IMR-90 (cell line): ENCODE data around the gene HLX. TPM values are rescaled to one million over a fixed set of nuclear protein-coding genes. Genes with fewer than 3 reads are reported as not detected.

ENCODE experiments used
- ATAC-seq: fragments of 200-7000 bp; cut with Tn5 transposase; 2 replicates; pipeline ENCODE4 v1.9.1; 2020; ENCODE audit warnings: low read depth, mild to moderate bottlenecking, moderate library complexity
- BruUV-seq: library from RNA; stranded (reverse); fragments of 400-500 nt; replicated peaks from 2 replicates; lab custom pipeline; 2021; lab: Mats Ljungman, UMichigan
- CTCF ChIA-PET: fragments of 300-600 bp; formaldehyde crosslinking; extraction: SDS; loops from one replicate; lab custom pipeline; 2021; ENCODE audit warnings: antibody characterized with exemption; lab: Yijun Ruan, JAX
- POLR2A ChIA-PET: fragments of 300-600 bp; sonication (Branson Sonifier 250); formaldehyde crosslinking; loops from one replicate; lab custom pipeline; 2022; ENCODE audit warnings: antibody characterized with exemption; ENCODE audit not compliant: unreplicated experiment; lab: Charles Lee
- DNase-seq: peaks from one replicate; pipeline ENCODE4 v3.0.0; 2013
- H2AFZ ChIP-seq: replicated peaks from 2 replicates; pipeline ENCODE3; 2013; ENCODE audit warnings: low read length, mild to moderate bottlenecking; ENCODE audit not compliant: poor library complexity
- H2AK5ac ChIP-seq: 2 replicates; pipeline ENCODE4 v1.6.1; 2013; ENCODE audit warnings: low read depth, low read length, inconsistent platforms
- H2AK9ac ChIP-seq: replicated peaks from 2 replicates; pipeline ENCODE3; 2013; ENCODE audit warnings: mild to moderate bottlenecking, low read depth, low read length, moderate library complexity; ENCODE audit not compliant: poor library complexity
- H2BK120ac ChIP-seq: 2 replicates; pipeline ENCODE4 v1.6.1; 2013; ENCODE audit warnings: low read depth, low read length, inconsistent platforms
- H2BK15ac ChIP-seq: 3 replicates; pipeline ENCODE4 v1.6.1; 2013; ENCODE audit warnings: low read depth, low read length, inconsistent platforms
- H2BK20ac ChIP-seq: 2 replicates; pipeline ENCODE4 v1.6.1; 2013; ENCODE audit warnings: low read depth, mild to moderate bottlenecking, inconsistent platforms, low read length, moderate library complexity
- H2BK5ac ChIP-seq: 2 replicates; pipeline ENCODE4 v1.6.1; 2013; ENCODE audit warnings: mild to moderate bottlenecking, low read depth, low read length, inconsistent platforms; ENCODE audit not compliant: poor library complexity, severe bottlenecking
- H3K14ac ChIP-seq: replicated peaks from 2 replicates; pipeline ENCODE4 v1.6.1; 2013; ENCODE audit warnings: low read depth, low read length, inconsistent platforms
- H3K18ac ChIP-seq: 2 replicates; pipeline ENCODE4 v1.6.1; 2013; ENCODE audit warnings: low read depth, low read length, control low read depth
- H3K23ac ChIP-seq: 2 replicates; pipeline ENCODE4 v1.6.1; 2013; ENCODE audit warnings: low read depth, low read length, inconsistent platforms
- H3K27ac ChIP-seq: 2 replicates; pipeline ENCODE4 v1.5.1; 2013; ENCODE audit warnings: mild to moderate bottlenecking, control low read depth, low read length; ENCODE audit not compliant: insufficient read depth
- H3K27me3 ChIP-seq: 2 replicates; pipeline ENCODE4 v1.6.1; 2013; ENCODE audit warnings: low read length; ENCODE audit not compliant: control insufficient read depth, insufficient read depth
- H3K36me3 ChIP-seq: 2 replicates; pipeline ENCODE4 v1.6.1; 2013; ENCODE audit warnings: low read length, mixed read lengths; ENCODE audit not compliant: control insufficient read depth, insufficient read depth
- H3K4ac ChIP-seq: 2 replicates; pipeline ENCODE4 v1.6.1; 2013; ENCODE audit warnings: low read depth, low read length, inconsistent platforms
- H3K4me1 ChIP-seq: 2 replicates; pipeline ENCODE4 v1.6.1; 2013; ENCODE audit warnings: low read length, mixed read lengths; ENCODE audit not compliant: control insufficient read depth, insufficient read depth
- H3K4me2 ChIP-seq: 2 replicates; pipeline ENCODE4 v1.6.1; 2013; ENCODE audit warnings: low read depth, mild to moderate bottlenecking, control low read depth, low read length, moderate library complexity
- H3K4me3 ChIP-seq: 2 replicates; pipeline ENCODE4 v1.5.1; 2013; ENCODE audit warnings: low read depth, mild to moderate bottlenecking, control low read depth, low read length, moderate library complexity; ENCODE audit not compliant: insufficient read depth
- H3K56ac ChIP-seq: 2 replicates; pipeline ENCODE4 v1.6.1; 2013; ENCODE audit warnings: low read length, inconsistent platforms; ENCODE audit not compliant: insufficient read depth; ENCODE audit errors: extremely low read depth
- H3K79me1 ChIP-seq, 2 experiments: 2 replicates each; pipeline ENCODE4 v1.6.1; 2013; ENCODE audit warnings: low read length in 2 of 2, inconsistent platforms in 1 of 2, low read depth in 1 of 2
- H3K9ac ChIP-seq: 2 replicates; pipeline ENCODE4 v1.6.1; 2013; ENCODE audit warnings: low read depth, low read length, control low read depth
- H3K9me1 ChIP-seq: 2 replicates; pipeline ENCODE4 v1.6.1; 2013; ENCODE audit warnings: low read length, inconsistent platforms; ENCODE audit not compliant: insufficient read depth
- H3K9me3 ChIP-seq: 2 replicates; pipeline ENCODE4 v1.6.1; 2013; ENCODE audit warnings: low read length; ENCODE audit not compliant: control insufficient read depth, insufficient read depth
- H4K20me1 ChIP-seq: 2 replicates; pipeline ENCODE4 v1.6.1; 2013; ENCODE audit warnings: low read length, inconsistent platforms; ENCODE audit not compliant: insufficient read depth
- H4K5ac ChIP-seq: 2 replicates; pipeline ENCODE4 v1.6.1; 2013; ENCODE audit warnings: mild to moderate bottlenecking, low read depth, low read length, control low read depth
- H4K8ac ChIP-seq, 2 experiments: 2 replicates each; pipeline ENCODE4 v1.6.1; 2013; ENCODE audit warnings: low read depth in 2 of 2, low read length in 2 of 2, control low read depth in 1 of 2, inconsistent platforms in 1 of 2
- H4K91ac ChIP-seq: 2 replicates; pipeline ENCODE4 v1.6.1; 2013; ENCODE audit warnings: low read depth, low read length, inconsistent platforms; ENCODE audit not compliant: insufficient read depth
- BHLHE40 ChIP-seq: fragments of 150-350 bp; IDR thresholded peaks from 2 replicates; pipeline ENCODE4 v1.6.1; 2016; ENCODE audit warnings: mild to moderate bottlenecking, low read depth, low read length
- CEBPB ChIP-seq: IDR thresholded peaks from 2 replicates; pipeline ENCODE4 v1.6.1; 2012; ENCODE audit warnings: low read depth, low read length, improper control_type of control experiment
- CHD1 ChIP-seq: IDR thresholded peaks from 2 replicates; pipeline ENCODE4 v1.6.1; 2012; ENCODE audit warnings: low read depth, low read length, improper control_type of control experiment
- CTCF ChIP-seq: conservative IDR thresholded peaks from 2 replicates; pipeline ENCODE4 v1.5.1; 2012; ENCODE audit warnings: mild to moderate bottlenecking, low read depth, low read length, improper control_type of control experiment
- FOS ChIP-seq: fragments of 150-350 bp; IDR thresholded peaks from 2 replicates; pipeline ENCODE4 v1.6.1; 2016; ENCODE audit warnings: low read depth, low read length
- MAFK ChIP-seq: IDR thresholded peaks from 2 replicates; pipeline ENCODE4 v1.6.1; 2012; ENCODE audit warnings: low read depth, low read length, improper control_type of control experiment
- MAZ ChIP-seq: IDR thresholded peaks from 2 replicates; pipeline ENCODE4 v1.6.1; 2012; ENCODE audit warnings: low read depth, mild to moderate bottlenecking, low read length, improper control_type of control experiment, moderate library complexity, borderline replicate concordance
- MXI1 ChIP-seq: IDR thresholded peaks from 2 replicates; pipeline ENCODE4 v1.6.1; 2012; ENCODE audit warnings: low read depth, mild to moderate bottlenecking, low read length, moderate library complexity, borderline replicate concordance
- NFE2L2 ChIP-seq: fragments of 150-350 bp; IDR thresholded peaks from 2 replicates; pipeline ENCODE4 v1.6.1; 2016; ENCODE audit warnings: low read depth, mild to moderate bottlenecking, low read length
- POLR2A ChIP-seq: IDR thresholded peaks from 2 replicates; pipeline ENCODE4 v1.6.1; 2012; ENCODE audit warnings: mild to moderate bottlenecking, low read depth, low read length
- RAD21 ChIP-seq: IDR thresholded peaks from 2 replicates; pipeline ENCODE4 v1.6.1; 2012; ENCODE audit warnings: low read length, improper control_type of control experiment
- RCOR1 ChIP-seq: IDR thresholded peaks from 2 replicates; pipeline ENCODE4 v1.6.1; 2012; ENCODE audit warnings: mild to moderate bottlenecking, low read length, improper control_type of control experiment; ENCODE audit not compliant: insufficient replicate concordance
- RFX5 ChIP-seq: IDR thresholded peaks from 2 replicates; pipeline ENCODE4 v1.8.0; 2012; ENCODE audit warnings: low read depth, mild to moderate bottlenecking, low read length, moderate library complexity
- SMC3 ChIP-seq: fragments of 150-350 bp; IDR thresholded peaks from 2 replicates; pipeline ENCODE4 v1.6.1; 2016; ENCODE audit warnings: low read depth, mild to moderate bottlenecking, antibody characterized with exemption, low read length, moderate library complexity
- WGBS, 2 experiments: methylation state at CpG; one replicate each; pipeline versions ENCODE4 v1.1.5 to v1.1.7; 2013; ENCODE audit warnings: missing lambda C conversion rate in 2 of 2; ENCODE audit not compliant: insufficient read length in 1 of 2; ENCODE audit errors: extremely low coverage in 2 of 2; 5-methylcytosine and 5-hydroxymethylcytosine counted together
- dilution Hi-C: fragments of 300-500 bp; cut with HindIII; formaldehyde crosslinking; loops from one replicate; pipeline ENCODE4 v1.14.3; 2018; ENCODE audit warnings: low sequenced_read_pairs; ENCODE audit not compliant: unreplicated experiment
- in situ Hi-C: fragments of 300-500 bp; cut with MboI; formaldehyde crosslinking; loops from 3 replicates; pipeline ENCODE4 v1.14.3; 2019; ENCODE audit warnings: low sequenced_read_pairs, inconsistent platforms, mixed read lengths
- intact Hi-C: fragments of 100-400 bp; cut with micrococcal nuclease; formaldehyde crosslinking; loops from 2 replicates; pipeline ENCODE4 v1.10.0; 2022
- polyA plus RNA-seq, 3 experiments: library from polyadenylated mRNA; depleted of rRNA; stranded (reverse); fragments of >200 nt; gene quantifications; 2 replicates each; pipeline ENCODE4 v1.2.3, GENCODE V29; 2012; ENCODE audit warnings: low replicate concordance in 1 of 3
- total RNA-seq: library from RNA; depleted of rRNA; stranded (reverse); fragments of >200 nt; gene quantifications from 2 replicates; pipeline ENCODE4 v1.2.3, GENCODE V29; 2012
- TF ChIP-seq, protein P1 (sequence below): fragments of 150-350 bp; IDR thresholded peaks from 2 replicates; pipeline ENCODE4 v1.6.1; 2017; ENCODE audit warnings: mild to moderate bottlenecking, antibody characterized with exemption, low read length, low read depth
- TF ChIP-seq, protein P2 (sequence below): fragments of 150-350 bp; IDR thresholded peaks from 2 replicates; pipeline ENCODE4 v1.6.1; 2016; ENCODE audit warnings: low read depth, mild to moderate bottlenecking, low read length, moderate library complexity, borderline replicate concordance

Gene HLX
- total and polyA plus RNA-seq, 2 of the 4 experiments (the other 2 are of a cell fraction), result 4.3 to 6.1 TPM

DNA sequence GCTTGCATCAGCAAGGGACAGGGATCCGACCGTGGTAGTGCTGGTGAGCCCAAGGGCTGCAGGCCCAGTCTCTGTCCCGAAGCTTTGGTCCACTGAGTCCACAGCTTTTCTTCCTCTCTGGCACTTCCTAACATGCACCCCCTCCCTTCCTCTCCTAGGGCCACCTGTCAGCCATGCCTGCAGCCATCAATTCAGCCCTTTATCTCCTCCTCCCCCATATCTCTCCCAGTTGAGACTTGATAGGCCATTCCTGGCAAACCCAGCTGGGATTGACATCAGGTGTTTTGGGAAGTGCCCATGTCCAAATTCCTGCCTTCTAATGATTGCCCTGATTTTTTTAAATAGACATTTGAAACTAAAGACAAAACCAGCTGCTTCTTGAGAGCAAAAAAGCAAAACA is 25.6 kb downstream of the HLX start:
- H3K27me3 ChIP-seq, result 0 out of 2 replicates have a peak, but pooled peaks cover 2% of the 10 kb centered on the region
- ATAC-seq, result no peak
- 87% methylated on average over 3 of the region's 3 CpGs; no CpG with 5 or more reads in 1 of the 2 experiments for whole genome bisulfite sequencing, 2 experiments
- no TSS peak for BruUV-seq
- no peaks in the 10 kb centered on the region for H3K9me3 ChIP-seq
- H4K91ac ChIP-seq, result no peak overlapping the region
- H3K27ac ChIP-seq, result no peak overlapping the region
- in situ Hi-C loops (loop anchor here (5.0 kb wide), 1 partner anchor 297 kb away; no protein-coding TSS in a partner anchor), intact Hi-C loops (no loop called here), dilution Hi-C loops (no loop called here)
- ChIA-PET POLR2A (interaction anchor here (0.5 kb wide), 1 partner anchor 754 kb away, joined by 10 read pairs; no protein-coding TSS in a partner anchor), CTCF (no interaction called here)
- H3K9ac ChIP-seq, result no peak overlapping the region
- no peaks in the 10 kb centered on the region for H3K79me1 ChIP-seq
- H3K4ac ChIP-seq, result no peak overlapping the region
- H2AFZ ChIP-seq, result no peak overlapping the region
- H3K4me1 ChIP-seq, result 0 out of 2 replicates have a peak, but pooled peaks cover 2% of the 10 kb centered on the region
- no peaks in the 10 kb centered on the region for H4K20me1 ChIP-seq
- no peak overlapping the region for H3K23ac ChIP-seq
- no peak for TF ChIP-seq CTCF
- no peak for TF ChIP-seq FOS
- no peak for TF ChIP-seq POLR2A
- TF ChIP-seq RFX5, result no peak
- TF ChIP-seq MXI1, result no peak
- no peak for TF ChIP-seq MAZ
- no peak for TF ChIP-seq NFE2L2
- TF ChIP-seq BHLHE40, result no peak
- TF ChIP-seq CEBPB, result no peak
- no peak for TF ChIP-seq RAD21
- TF ChIP-seq SMC3, result no peak
- TF ChIP-seq, protein P1, sequence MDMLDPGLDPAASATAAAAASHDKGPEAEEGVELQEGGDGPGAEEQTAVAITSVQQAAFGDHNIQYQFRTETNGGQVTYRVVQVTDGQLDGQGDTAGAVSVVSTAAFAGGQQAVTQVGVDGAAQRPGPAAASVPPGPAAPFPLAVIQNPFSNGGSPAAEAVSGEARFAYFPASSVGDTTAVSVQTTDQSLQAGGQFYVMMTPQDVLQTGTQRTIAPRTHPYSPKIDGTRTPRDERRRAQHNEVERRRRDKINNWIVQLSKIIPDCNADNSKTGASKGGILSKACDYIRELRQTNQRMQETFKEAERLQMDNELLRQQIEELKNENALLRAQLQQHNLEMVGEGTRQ, result no peak
- TF ChIP-seq, protein P2, sequence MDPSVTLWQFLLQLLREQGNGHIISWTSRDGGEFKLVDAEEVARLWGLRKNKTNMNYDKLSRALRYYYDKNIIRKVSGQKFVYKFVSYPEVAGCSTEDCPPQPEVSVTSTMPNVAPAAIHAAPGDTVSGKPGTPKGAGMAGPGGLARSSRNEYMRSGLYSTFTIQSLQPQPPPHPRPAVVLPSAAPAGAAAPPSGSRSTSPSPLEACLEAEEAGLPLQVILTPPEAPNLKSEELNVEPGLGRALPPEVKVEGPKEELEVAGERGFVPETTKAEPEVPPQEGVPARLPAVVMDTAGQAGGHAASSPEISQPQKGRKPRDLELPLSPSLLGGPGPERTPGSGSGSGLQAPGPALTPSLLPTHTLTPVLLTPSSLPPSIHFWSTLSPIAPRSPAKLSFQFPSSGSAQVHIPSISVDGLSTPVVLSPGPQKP, result no peak
- no peak for TF ChIP-seq CHD1
- TF ChIP-seq RCOR1, result no peak
- no peak for TF ChIP-seq MAFK
- no peak overlapping the region for H2BK120ac ChIP-seq
- H3K14ac ChIP-seq, result no peak overlapping the region
- no peak overlapping the region for H3K56ac ChIP-seq
- H3K36me3 ChIP-seq, result no peaks in the 10 kb centered on the region
- no peak overlapping the region for H2BK20ac ChIP-seq
- H3K4me3 ChIP-seq, result no peak overlapping the region
- no peak overlapping the region for H4K5ac ChIP-seq
- no peak overlapping the region for H2AK9ac ChIP-seq
- no peak overlapping the region for H2BK5ac ChIP-seq
- H2BK15ac ChIP-seq, result no peak overlapping the region
- H3K4me2 ChIP-seq, result no peak overlapping the region
- H3K18ac ChIP-seq, result no peak overlapping the region
- H2AK5ac ChIP-seq, result no peak overlapping the region
- no peak overlapping the region for H4K8ac ChIP-seq
- no peaks in the 10 kb centered on the region for H3K9me1 ChIP-seq
- DNase-seq, result no peak
